Right atrium auricular region (tissue), 2 donors: ENCODE data around the gene HADHA. TPM values are rescaled to one million over a fixed set of nuclear protein-coding genes. Genes with fewer than 3 reads are reported as not detected.

ENCODE experiments used
- DNase-seq: peaks from one replicate; pipeline ENCODE4 v3.0.0-alpha.2; 2019; ENCODE audit warnings: low spot score
- H3K27ac ChIP-seq, 2 donors: fragments of 200-600 bp; sonication (generic); 1 replicate in 1 of 2; 2 replicates in 1 of 2; pipeline ENCODE4 v1.5.1; 2016 to 2019
- H3K27me3 ChIP-seq, 2 donors: fragments of 200-600 bp; sonication (generic); one replicate each; pipeline versions ENCODE4 v1.5.1 to v1.6.0; 2017 to 2019
- H3K36me3 ChIP-seq: fragments of 200-600 bp; sonication (generic); one replicate; pipeline ENCODE4 v1.5.1; 2016
- H3K4me1 ChIP-seq, 2 donors: fragments of 200-600 bp; sonication (generic); one replicate each; pipeline versions ENCODE4 v1.5.1 to v1.6.0; 2017 to 2019
- H3K4me3 ChIP-seq, 2 donors: fragments of 200-600 bp; sonication (generic); 1 replicate in 1 of 2; 2 replicates in 1 of 2; pipeline ENCODE4 v1.5.1; 2017 to 2019; ENCODE audit warnings: mild to moderate bottlenecking in 1 of 2, moderate library complexity in 1 of 2
- H3K9me3 ChIP-seq, 2 donors: fragments of 200-600 bp; sonication (generic); one replicate each; pipeline ENCODE4 v1.5.1; 2019
- CTCF ChIP-seq, 2 donors: fragments of 200-600 bp; sonication (generic); IDR thresholded peaks; one replicate each; pipeline ENCODE4 v1.5.1; 2019; ENCODE audit warnings: antibody characterized with exemption in 2 of 2
- total RNA-seq, 2 donors: library from RNA; depleted of rRNA; stranded (reverse); fragments of >200 nt; gene quantifications; one replicate each; pipeline ENCODE4 v1.1.0, GENCODE V29; 2016

The HADHA gene
- total RNA-seq, 2 donors from 2014 or later = 333 to 364 TPM

- Histone ChIP-seq H3K36me3 (no peaks in the 10 kb centered on the region), H3K9me3 (no peaks in the 10 kb centered on the region), H3K4me3 (no peak overlapping the region), H3K27me3 (peaks cover 3 to 15% of the 10 kb centered on the region in 2 donors), H3K27ac (no peak overlapping the region), H3K4me1 (peaks cover 3 to 32% of the 10 kb centered on the region in 2 donors)
- TF ChIP-seq CTCF (IDR thresholded peaks at IDR 0.05) = no peak
- DNase-seq = no peak
Observed at GRCh38 chr2:26175466-26176278, 68.8 kb downstream of the HADHA start.

DNA sequence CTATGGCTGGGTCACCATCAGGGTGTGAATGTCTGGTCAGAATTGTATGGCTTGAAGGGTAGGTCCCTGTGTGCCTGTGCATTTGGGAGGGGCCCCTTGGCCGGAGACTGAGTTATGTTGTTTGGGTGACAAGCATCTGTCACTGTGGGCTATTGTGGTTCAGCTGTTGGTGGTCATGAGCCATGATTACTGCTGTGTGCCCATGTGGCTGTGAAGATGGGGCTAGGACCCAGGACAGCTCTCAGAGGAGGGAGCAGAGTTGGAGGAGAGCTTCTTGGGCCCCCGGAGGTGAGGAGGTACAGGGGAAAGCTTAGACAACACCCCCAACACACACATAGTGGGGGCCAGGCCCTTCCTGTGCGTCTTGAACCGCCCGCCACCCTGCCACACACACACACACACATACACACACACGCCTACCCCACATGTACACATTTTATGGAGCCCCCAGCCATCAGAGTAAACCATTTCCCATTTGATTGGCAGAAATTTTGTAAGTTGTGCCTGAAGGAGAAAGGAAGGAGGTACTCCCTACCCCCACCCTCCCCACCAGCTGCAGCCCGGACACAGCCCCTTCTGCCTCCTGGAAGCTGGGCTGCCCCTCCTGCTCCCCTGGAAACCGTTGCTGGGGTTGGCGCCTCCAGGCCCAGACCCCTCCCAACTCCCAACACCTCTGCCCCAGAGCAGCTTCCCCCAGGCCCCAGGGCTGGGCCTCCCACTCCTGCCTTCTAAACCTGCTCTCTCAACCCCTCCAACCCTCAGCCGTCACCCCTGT lies 69.6 kb downstream of the HADHA start:
- Histone ChIP-seq H3K4me3 (no peak overlapping the region), H3K27ac (no peak overlapping the region), H3K27me3 (peaks cover 3 to 15% of the 10 kb centered on the region in 2 donors), H3K9me3 (no peaks in the 10 kb centered on the region), H3K36me3 (no peaks in the 10 kb centered on the region), H3K4me1 (peaks cover 3 to 32% of the 10 kb centered on the region in 2 donors)
- no peak for TF ChIP-seq CTCF (IDR thresholded peaks at IDR 0.05)
- DNase-seq = no peak

GRCh38 chr2:26173776-26174482 lies 70.5 kb downstream of the HADHA start:
- DNase-seq = no peak
- Histone ChIP-seq H3K4me3 (peak overlapping the region in 1 of 2 donors; percentile 58), H3K27ac (no peak overlapping the region), H3K36me3 (no peaks in the 10 kb centered on the region), H3K27me3 (peaks cover 3 to 15% of the 10 kb centered on the region in 2 donors), H3K9me3 (no peaks in the 10 kb centered on the region), H3K4me1 (peaks cover 3 to 22% of the 10 kb centered on the region in 2 donors)
- no peak for TF ChIP-seq CTCF (IDR thresholded peaks at IDR 0.05)

DNA sequence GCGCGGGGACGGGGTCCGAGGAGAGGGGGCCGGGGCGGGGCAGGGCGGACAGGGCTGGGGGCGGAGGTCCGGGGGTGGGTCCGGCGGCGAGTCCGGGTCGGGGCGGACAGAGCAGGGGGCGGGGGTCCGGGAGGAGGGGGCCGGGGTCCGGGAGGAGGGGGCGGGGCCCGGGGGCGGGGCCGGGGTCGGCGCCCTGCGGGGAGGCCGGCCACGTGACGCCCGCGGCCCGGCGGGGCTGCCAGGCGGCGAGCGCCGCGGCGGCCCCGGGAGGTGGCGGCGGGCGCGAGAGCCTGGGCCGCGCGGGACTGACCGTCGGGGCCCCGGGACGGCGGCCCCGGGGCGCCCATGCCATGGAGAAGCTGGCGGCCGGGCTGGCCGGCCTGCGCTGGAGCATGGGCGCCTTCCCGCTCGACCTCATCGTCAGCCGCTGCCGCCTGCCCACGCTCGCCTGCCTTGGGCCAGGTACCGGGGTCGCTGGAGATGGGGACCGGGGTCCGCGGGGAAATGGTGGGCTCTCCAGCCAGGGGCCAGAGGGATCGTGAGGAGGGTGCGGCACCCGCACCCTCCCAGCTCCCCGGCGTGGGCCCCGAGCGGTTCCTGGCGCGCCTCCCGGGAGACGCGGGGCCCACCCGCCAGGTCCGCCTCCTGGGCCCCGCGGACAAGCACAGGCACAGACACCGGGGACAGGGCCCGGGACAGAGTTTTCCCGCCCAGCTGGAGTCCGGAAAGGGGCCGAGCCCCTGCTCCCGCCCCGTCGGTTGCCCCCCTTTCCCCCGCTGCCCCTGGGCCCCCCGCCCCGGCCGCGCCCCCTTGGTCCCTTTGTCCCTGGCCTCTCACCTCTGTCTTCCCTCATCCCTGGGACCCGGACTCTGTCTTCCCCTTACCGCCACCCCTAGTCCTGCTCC lies 71.3 kb downstream of the HADHA start, which contains the start of gene GAREM2:
GAREM2 (plus strand) TSS at position 218 of the 905 bp plus-strand sequence; CDS start at position 351, 133 bp downstream.
- H3K27ac ChIP-seq = no peak within 1 kb of the TSS
- H3K27me3 ChIP-seq = peaks cover 3 to 15% of the 10 kb centered on the region in 2 donors
- H3K9me3 ChIP-seq = no peaks in the 10 kb centered on the region
- DNase-seq = no peak
- peak within 1 kb of the TSS; percentile 34 to 58 for H3K4me3 ChIP-seq
- H3K4me1 ChIP-seq = peaks cover 3 to 16% of the 10 kb centered on the region in 2 donors
- no peak for TF ChIP-seq CTCF (IDR thresholded peaks at IDR 0.05)
- H3K36me3 ChIP-seq = no peaks in the 10 kb centered on the region
